Stomach (tissue), 9 donors: ENCODE measurements around the gene ACOXL. TPM values are rescaled to one million over a fixed set of nuclear protein-coding genes. Genes with fewer than 3 reads are reported as not detected.
A peak's percentile ranks its signal among the peaks of the same experiment; 100 is the strongest.

Experiments
- DNase-seq, 2 donors: peaks; one replicate each; pipeline versions ENCODE4 v3.0.0 to v3.0.0-alpha.2; 2013 to 2019
- H3K27ac ChIP-seq, 5 donors: fragments of 200-600 bp in 4 of 5; sonication (generic) in 4 of 5; one replicate each; pipeline ENCODE4 v1.5.1; 2013 to 2019; ENCODE audit warnings: mild to moderate bottlenecking in 1 of 5, moderate library complexity in 1 of 5
- H3K27me3 ChIP-seq, 3 donors: fragments of 200-600 bp; sonication (generic); one replicate each; pipeline ENCODE4 v1.5.1; 2017 to 2019; ENCODE audit warnings: mixed run types in 1 of 3
- H3K36me3 ChIP-seq, 4 donors: fragments of 200-600 bp; sonication (generic); 1 replicate in 3 of 4; 2 replicates in 1 of 4; pipeline ENCODE4 v1.5.1; 2016 to 2019
- H3K4me1 ChIP-seq, 4 donors: fragments of 200-600 bp; sonication (generic); one replicate each; pipeline ENCODE4 v1.5.1; 2016 to 2019
- H3K4me3 ChIP-seq, 4 donors: fragments of 200-600 bp; sonication (generic) in 3 of 4; one replicate each; pipeline ENCODE4 v1.5.1; 2016 to 2019; ENCODE audit warnings: mild to moderate bottlenecking in 1 of 4
- H3K9me3 ChIP-seq, 4 donors: fragments of 200-600 bp; sonication (generic); one replicate each; pipeline ENCODE4 v1.5.1; 2016 to 2019
- CTCF ChIP-seq, 7 experiments: fragments of 450-650 bp in 4 of 7; fragments of 200-600 bp in 3 of 7; sonication (generic) in 3 of 7; IDR thresholded peaks; one replicate each; pipeline ENCODE4 v1.5.1; 2016 to 2019; ENCODE audit warnings: antibody characterized with exemption in 7 of 7, control low read depth in 2 of 7, mild to moderate bottlenecking in 1 of 7
- EP300 ChIP-seq: sonication (generic); formaldehyde crosslinking; IDR thresholded peaks from one replicate; pipeline ENCODE4 v1.6.1; 2017; ENCODE audit warnings: antibody characterized with exemption
- POLR2A ChIP-seq, 4 donors: fragments of 450-650 bp; IDR thresholded peaks; one replicate each; pipeline ENCODE4 v1.6.1; 2016; ENCODE audit warnings: antibody characterized with exemption in 4 of 4, control low read depth in 2 of 4, mild to moderate bottlenecking in 1 of 4, moderate library complexity in 1 of 4
- POLR2AphosphoS5 ChIP-seq, 3 donors: sonication (generic); formaldehyde crosslinking; IDR thresholded peaks; one replicate each; pipeline ENCODE4 v1.6.1; 2016; ENCODE audit warnings: antibody characterized with exemption in 3 of 3
- WGBS, 5 donors: extraction: QIAGEN DNeasy Blood & Tissue Kit in 3 of 5; methylation state at CpG; one replicate each; pipeline versions ENCODE4 v1.1.5 to v1.1.7; 2013 to 2018; 5-methylcytosine and 5-hydroxymethylcytosine counted together
- intact Hi-C: fragments of 100-400 bp; cut with DNase I; formaldehyde crosslinking; loops from one replicate; pipeline ENCODE4 v1.15.1; 2023; ENCODE audit warnings: low total_unique reads
- polyA plus RNA-seq, 3 donors: library from polyadenylated mRNA; stranded (reverse); fragments of 200-250 nt; gene quantifications; one replicate each; pipeline ENCODE4 v1.2.3, GENCODE V29; 2013
- total RNA-seq, 5 donors: library from RNA; depleted of rRNA; stranded (reverse); fragments of >200 nt; gene quantifications; one replicate each; pipeline versions ENCODE4 v1.1.0 to v1.2.3, GENCODE V29; 2014 to 2016
- donor health status: healthy with polysubstance abuse.
- donor health status: Bipolar disorder and iron deficiency.
- donor health status: healthy.

Gene ACOXL
- total and polyA plus RNA-seq, 8 donors = 0.10 to 1.3 (median 0.45) TPM; not detected in 3

GRCh38 chr2:111019381-111019780 lies 287.0 kb downstream of the ACOXL start:
- TF ChIP-seq CTCF (IDR thresholded peaks at IDR 0.05) = no peak
- TF ChIP-seq POLR2A (IDR thresholded peaks at IDR 0.05) = no peak
- no peak for TF ChIP-seq POLR2AphosphoS5 (IDR thresholded peaks at IDR 0.05)
- TF ChIP-seq EP300 = no peak
- intact Hi-C loops = no loop called here
- DNase-seq = no peak
- no peak overlapping the region for H3K27ac ChIP-seq
- no peaks in the 10 kb centered on the region for H3K9me3 ChIP-seq
- no peaks in the 10 kb centered on the region for H3K4me1 ChIP-seq
- H3K36me3 ChIP-seq = no peaks in the 10 kb centered on the region
- 84 to 91% (median 85%) methylated on average over 10 of the region's 10 CpGs for WGBS, 5 donors
- H3K27me3 ChIP-seq = no peaks in the 10 kb centered on the region
- no peak overlapping the region for H3K4me3 ChIP-seq

- intact Hi-C loops = no loop called here
- Histone ChIP-seq H3K27ac (peak overlapping the region in 1 of 5 donors; percentile 26), H3K4me3 (no peak overlapping the region), H3K27me3 (no peaks in the 10 kb centered on the region), H3K9me3 (no peaks in the 10 kb centered on the region), H3K4me1 (no peaks in the 10 kb centered on the region), H3K36me3 (no peaks in the 10 kb centered on the region)
- TF ChIP-seq POLR2A (IDR thresholded peaks at IDR 0.05) (no peak), POLR2AphosphoS5 (IDR thresholded peaks at IDR 0.05) (no peak), CTCF (IDR thresholded peaks at IDR 0.05) (no peak), EP300 (no peak)
- no peak for DNase-seq
- 81 to 93% (median 87%) methylated on average over 5 to 7 of the region's 7 CpGs for WGBS, 5 donors
Measured at GRCh38 chr2:111022633-111023032, 290.3 kb downstream of the ACOXL start.

GRCh38 chr2:111024496-111024895 lies 292.1 kb downstream of the ACOXL start:
- intact Hi-C loops = no loop called here
- 64 to 78% (median 70%) methylated on average over 4 of the region's 4 CpGs for WGBS, 5 donors
- H3K27ac ChIP-seq = no peak overlapping the region

GRCh38 chr2:111025288-111025687 lies 292.9 kb downstream of the ACOXL start:
- DNase-seq = no peak
- no peak for TF ChIP-seq EP300
- 47 to 69% (median 58%) methylated on average over 4 of the region's 4 CpGs for WGBS, 5 donors
- Histone ChIP-seq H3K36me3 (no peaks in the 10 kb centered on the region), H3K4me3 (no peak overlapping the region), H3K4me1 (peaks cover 0 to 10% (median under 1%) of the 10 kb centered on the region in 4 donors), H3K27ac (no peak overlapping the region), H3K9me3 (no peaks in the 10 kb centered on the region), H3K27me3 (no peaks in the 10 kb centered on the region)
- intact Hi-C loops = no loop called here

More at GRCh38 chr2:111024496-111024895, 292.1 kb downstream of the ACOXL start:
- Histone ChIP-seq H3K9me3 (no peaks in the 10 kb centered on the region), H3K36me3 (no peaks in the 10 kb centered on the region), H3K27me3 (no peaks in the 10 kb centered on the region), H3K4me3 (no peak overlapping the region), H3K4me1 (peaks cover 0 to 2% (median 0%) of the 10 kb centered on the region in 4 donors)
- no peak for TF ChIP-seq EP300
- TF ChIP-seq POLR2A (IDR thresholded peaks at IDR 0.05) = no peak
- no peak for TF ChIP-seq POLR2AphosphoS5 (IDR thresholded peaks at IDR 0.05)
- TF ChIP-seq CTCF (IDR thresholded peaks at IDR 0.05) = no peak
- no peak for DNase-seq

GRCh38 chr2:111028720-111029119 lies 296.3 kb downstream of the ACOXL start:
- peak in 1 of 2 donors; percentile 23 for DNase-seq
- H3K36me3 ChIP-seq = no peaks in the 10 kb centered on the region
- H3K27me3 ChIP-seq = no peaks in the 10 kb centered on the region
- no peak for TF ChIP-seq POLR2A (IDR thresholded peaks at IDR 0.05)
- TF ChIP-seq EP300 = no peak
- no peak for TF ChIP-seq POLR2AphosphoS5 (IDR thresholded peaks at IDR 0.05)
- TF ChIP-seq CTCF (IDR thresholded peaks at IDR 0.05) = no peak
- H3K4me3 ChIP-seq = no peak overlapping the region
- intact Hi-C loops = no loop called here
- peaks cover 0 to 27% (median 7%) of the 10 kb centered on the region in 4 donors for H3K4me1 ChIP-seq
- no peaks in the 10 kb centered on the region for H3K9me3 ChIP-seq
- H3K27ac ChIP-seq = no peak overlapping the region
